Loucy (cell line): ENCODE results near the gene THAP4.
A peak's percentile ranks its signal among the peaks of the same experiment; 100 is the strongest.

ENCODE experiments used
- H2AFZ ChIP-seq: fragments of 200-600 bp; sonication (generic); 2 replicates; pipeline ENCODE4 v1.6.0; 2016; ENCODE audit warnings: antibody characterized with exemption, mild to moderate bottlenecking, low read length, moderate library complexity
- H3F3A ChIP-seq: fragments of 200-600 bp; 2 replicates; pipeline ENCODE4 v1.6.0; 2016; ENCODE audit warnings: antibody characterized with exemption, low read depth, mild to moderate bottlenecking
- H3K27me3 ChIP-seq: fragments of 200-600 bp; sonication (generic); 2 replicates; pipeline ENCODE4 v1.6.1; 2014; ENCODE audit warnings: low read length, mild to moderate bottlenecking; ENCODE audit not compliant: insufficient read depth, poor library complexity, severe bottlenecking
- H3K36me3 ChIP-seq: fragments of 200-600 bp; sonication (generic); 2 replicates; pipeline ENCODE4 v1.6.1; 2016; ENCODE audit warnings: low read length; ENCODE audit not compliant: insufficient read depth
- H3K4me1 ChIP-seq: fragments of 200-600 bp; sonication (generic); 2 replicates; pipeline ENCODE4 v1.5.1; 2014; ENCODE audit warnings: low read length, mild to moderate bottlenecking; ENCODE audit not compliant: insufficient read depth, poor library complexity, severe bottlenecking
- H3K4me2 ChIP-seq: fragments of 200-600 bp; sonication (generic); 2 replicates; pipeline ENCODE4 v1.6.0; 2014; ENCODE audit warnings: antibody characterized with exemption, low read length, low read depth, mild to moderate bottlenecking; ENCODE audit not compliant: poor library complexity, severe bottlenecking
- H3K4me3 ChIP-seq: fragments of 200-600 bp; sonication (generic); 2 replicates; pipeline ENCODE4 v1.5.1; 2014; ENCODE audit warnings: low read length, mild to moderate bottlenecking, mixed read lengths; ENCODE audit not compliant: poor library complexity, severe bottlenecking
- H3K79me2 ChIP-seq: fragments of 200-600 bp; sonication (generic); 2 replicates; pipeline ENCODE4 v1.6.1; 2014; ENCODE audit warnings: low read length; ENCODE audit not compliant: insufficient read depth
- H3K9ac ChIP-seq: fragments of 200-600 bp; sonication (generic); 2 replicates; pipeline ENCODE4 v1.6.0; 2014; ENCODE audit warnings: mild to moderate bottlenecking, low read depth, low read length, moderate library complexity; ENCODE audit not compliant: poor library complexity, severe bottlenecking
- H3K9me2 ChIP-seq: fragments of 200-600 bp; sonication (generic); replicated peaks from 2 replicates; pipeline ENCODE4 v1.6.1; 2016; ENCODE audit warnings: low read depth, low read length, mixed read lengths
- H3K9me3 ChIP-seq: fragments of 200-600 bp; sonication (generic); 2 replicates; pipeline ENCODE4 v1.6.1; 2014; ENCODE audit warnings: mild to moderate bottlenecking, antibody characterized with exemption, low read length, low read depth; ENCODE audit not compliant: insufficient read depth
- H4K20me1 ChIP-seq: fragments of 200-600 bp; sonication (generic); 2 replicates; pipeline ENCODE4 v1.6.0; 2014; ENCODE audit warnings: antibody characterized with exemption, low read length, mild to moderate bottlenecking; ENCODE audit not compliant: insufficient read depth, poor library complexity, severe bottlenecking
- CTCF ChIP-seq: fragments of 200-600 bp; sonication (generic); conservative IDR thresholded peaks from 2 replicates; pipeline ENCODE4 v1.5.1; 2014; ENCODE audit warnings: mild to moderate bottlenecking, antibody characterized with exemption, low read length
- EZH2phosphoT487 ChIP-seq: fragments of 200-600 bp; IDR thresholded peaks from 2 replicates; pipeline ENCODE4 v1.6.1; 2018; ENCODE audit warnings: antibody characterized with exemption, mild to moderate bottlenecking, moderate library complexity, borderline replicate concordance

Gene THAP4

DNA sequence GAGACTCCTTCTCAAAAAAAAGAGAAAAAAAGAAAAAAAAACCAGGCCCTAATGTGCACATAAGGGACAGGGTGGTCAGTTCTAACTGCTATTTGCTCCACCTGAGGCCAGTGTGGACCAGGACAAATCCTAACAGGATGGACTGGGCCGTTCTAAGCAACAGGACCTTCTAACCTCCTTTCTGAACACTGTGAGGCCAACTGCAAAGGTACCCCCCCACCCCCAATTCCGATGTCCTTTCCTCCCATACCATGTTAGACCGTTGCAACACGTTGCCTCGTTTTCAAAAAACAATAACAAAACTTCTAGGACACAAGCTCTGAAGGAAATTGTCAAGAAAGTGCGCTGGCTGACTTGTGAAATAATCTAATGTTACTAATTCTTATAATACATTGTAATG, 1.2 kb downstream of the THAP4 start:
- Histone ChIP-seq H3K4me2 (peak overlapping the region; percentile 78), H3K4me1 (peaks cover 32% of the 10 kb centered on the region), H3F3A (no peaks in the 10 kb centered on the region), H3K36me3 (peaks cover 6% of the 10 kb centered on the region; the same call in 1 of the 2 replicates), H3K9me3 (no peaks in the 10 kb centered on the region), H3K79me2 (peaks cover 61% of the 10 kb centered on the region), H3K4me3 (peak overlapping the region; percentile 85), H3K9ac (peak overlapping the region; percentile 72), H4K20me1 (peaks cover 40% of the 10 kb centered on the region), H3K9me2 (no peaks in the 10 kb centered on the region), H3K27me3 (no peaks in the 10 kb centered on the region), H2AFZ (peak overlapping the region; percentile 64)
- TF ChIP-seq EZH2phosphoT487 (no peak), CTCF (no peak)

DNA sequence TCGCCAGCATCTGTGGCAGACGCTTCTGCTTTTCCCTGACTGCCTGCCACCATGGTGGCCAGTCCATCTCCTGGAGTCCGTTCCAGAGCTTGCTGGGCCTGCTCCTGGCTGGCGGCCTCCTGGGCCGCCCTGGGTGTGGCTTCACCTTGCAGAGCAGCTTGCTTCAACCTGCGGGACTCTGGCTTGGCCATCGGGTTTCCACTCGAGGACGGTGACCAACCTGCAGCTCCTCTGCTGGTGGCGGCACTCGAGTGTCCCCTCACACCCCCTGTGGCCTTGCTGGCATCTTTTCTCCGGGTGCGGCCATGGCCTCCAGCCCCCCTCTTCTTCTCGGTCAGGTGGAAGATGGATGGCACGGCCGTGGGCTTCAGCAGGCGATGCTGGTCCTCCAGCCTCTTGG, 3.4 kb downstream of the THAP4 start:
- H3K9ac ChIP-seq, result no peak overlapping the region

DNA sequence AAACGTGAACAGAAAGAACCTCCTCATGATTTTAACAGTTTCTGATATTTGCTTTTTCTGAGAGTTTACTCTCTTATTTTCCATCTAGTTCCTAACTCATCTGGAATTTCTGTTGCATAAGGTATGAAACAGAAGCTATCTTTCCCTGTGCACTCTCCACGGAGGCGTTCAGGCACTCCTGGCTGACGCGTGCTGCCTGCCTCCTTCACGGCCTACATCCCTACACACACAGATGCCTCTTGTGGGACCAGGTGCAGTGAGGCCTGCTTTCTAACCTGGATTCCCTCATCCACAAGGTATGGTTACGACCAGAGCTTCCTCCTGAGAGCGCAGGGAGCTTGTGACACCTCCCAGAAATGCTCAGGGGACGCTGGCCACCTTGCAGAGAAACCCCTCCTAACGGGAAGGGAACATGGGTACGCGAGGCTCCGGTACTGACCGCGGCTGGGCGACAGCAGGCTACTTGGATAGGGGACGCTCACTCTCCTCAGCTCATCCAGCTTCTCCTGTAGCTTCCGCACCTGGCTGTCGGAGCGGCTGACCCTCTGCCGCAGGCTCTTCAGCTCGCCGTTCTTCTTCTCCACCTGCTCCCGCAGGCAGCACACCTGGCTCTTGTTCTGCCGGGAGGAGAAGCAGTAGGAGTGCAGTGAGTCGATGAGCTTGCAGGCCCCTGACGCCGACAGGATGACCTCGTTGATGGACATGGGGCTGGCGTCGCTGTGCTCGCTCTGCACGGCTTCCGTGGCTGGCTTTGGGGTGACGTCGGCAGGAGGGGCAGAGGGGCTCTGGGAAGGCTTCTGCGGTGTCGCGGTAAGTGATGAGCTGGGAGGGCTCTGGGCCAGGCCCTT, 4.3 kb downstream of the THAP4 start:
- Histone ChIP-seq H2AFZ (no peak overlapping the region), H4K20me1 (peaks cover 17% of the 10 kb centered on the region), H3K36me3 (peaks cover 6% of the 10 kb centered on the region; the same call in 1 of the 2 replicates), H3K27me3 (no peaks in the 10 kb centered on the region), H3K9ac (no peak overlapping the region), H3K9me2 (no peaks in the 10 kb centered on the region), H3K4me3 (no peak overlapping the region), H3K4me1 (peaks cover 26% of the 10 kb centered on the region), H3K9me3 (no peaks in the 10 kb centered on the region), H3K79me2 (peaks cover 46% of the 10 kb centered on the region), H3F3A (no peaks in the 10 kb centered on the region), H3K4me2 (no peak overlapping the region)
- TF ChIP-seq CTCF, result no peak
- TF ChIP-seq EZH2phosphoT487, result no peak

More for the DNA sequence above, 3.4 kb downstream of the THAP4 start:
- no peaks in the 10 kb centered on the region for H3F3A ChIP-seq
- H2AFZ ChIP-seq, result no peak overlapping the region
- TF ChIP-seq EZH2phosphoT487 (no peak), CTCF (no peak)
- H3K27me3 ChIP-seq, result no peaks in the 10 kb centered on the region
- H3K4me3 ChIP-seq, result no peak overlapping the region
- H3K9me2 ChIP-seq, result no peaks in the 10 kb centered on the region
- peaks cover 6% of the 10 kb centered on the region; the same call in 1 of the 2 replicates for H3K36me3 ChIP-seq
- H3K4me1 ChIP-seq, result peaks cover 25% of the 10 kb centered on the region
- H4K20me1 ChIP-seq, result peaks cover 23% of the 10 kb centered on the region
- H3K9me3 ChIP-seq, result no peaks in the 10 kb centered on the region
- peaks cover 47% of the 10 kb centered on the region for H3K79me2 ChIP-seq
- no peak overlapping the region for H3K4me2 ChIP-seq
